K562 (cell line): Measurements from ENCODE around the gene LMBRD1. TPM values are rescaled to one million over a fixed set of nuclear protein-coding genes. Genes with fewer than 3 reads are reported as not detected.
A peak's percentile ranks its signal among the peaks of the same experiment; 100 is the strongest.

Experiments
- BACH1 ChIP-seq: fragments of 200-800 bp; sonication (Bioruptor generic); IDR thresholded peaks from 2 replicates; pipeline ENCODE4 v1.6.1; 2016; ENCODE audit warnings: missing genetic modification characterization, missing compliant biosample characterization
- GABPA ChIP-seq: fragments of 200-800 bp; sonication (Bioruptor generic); conservative IDR thresholded peaks from 2 replicates; pipeline ENCODE4 v1.6.1; 2016; ENCODE audit warnings: low read depth, missing genetic modification characterization, missing compliant biosample characterization
- GTF2E2 ChIP-seq: fragments of 200-800 bp; sonication (Bioruptor generic); IDR thresholded peaks from 2 replicates; pipeline ENCODE4 v1.6.1; 2016; ENCODE audit warnings: missing genetic modification characterization, missing compliant biosample characterization
- HCFC1 ChIP-seq: IDR thresholded peaks from 2 replicates; pipeline ENCODE4 v1.6.1; 2012; ENCODE audit warnings: low read depth, low read length, improper control_type of control experiment
- MCM5 ChIP-seq: fragments of 450-650 bp; IDR thresholded peaks from 2 replicates; pipeline ENCODE4 v1.6.1; 2016; ENCODE audit warnings: low read depth
- MTF1 ChIP-seq: fragments of 250-450 bp; sonication (Bioruptor Pico); IDR thresholded peaks from 2 replicates; pipeline ENCODE4 v1.9.0; 2021; ENCODE audit warnings: moderate library complexity, mild to moderate bottlenecking, inconsistent platforms, borderline replicate concordance
- POLR3G ChIP-seq: IDR thresholded peaks from 2 replicates; pipeline ENCODE4 v1.6.1; 2011; ENCODE audit not compliant: insufficient read length, insufficient replicate concordance; ENCODE audit errors: extremely low read depth
- PPARD ChIP-seq: fragments of 250-450 bp; sonication (Bioruptor Pico); IDR thresholded peaks from 2 replicates; pipeline ENCODE4 v1.8.0; 2022; ENCODE audit warnings: inconsistent platforms, mild to moderate bottlenecking, moderate library complexity
- ZFX ChIP-seq: sonication (generic); formaldehyde crosslinking; IDR thresholded peaks from 2 replicates; pipeline ENCODE4 v1.8.0; 2022; ENCODE audit warnings: mild to moderate bottlenecking, missing genetic modification reagents, moderate library complexity
- ZNF165 ChIP-seq: fragments of 250-450 bp; sonication (Bioruptor Pico); IDR thresholded peaks from 2 replicates; pipeline ENCODE4 v1.4.0; 2020; ENCODE audit warnings: borderline replicate concordance
- ZNF644 ChIP-seq: fragments of 200-800 bp; sonication (Bioruptor generic); IDR thresholded peaks from 2 replicates; pipeline ENCODE4 v1.6.1; 2016; ENCODE audit warnings: low read depth, missing genetic modification characterization, missing compliant biosample characterization
- ZNF780A ChIP-seq: fragments of 250-450 bp; sonication (Bioruptor Pico); IDR thresholded peaks from 2 replicates; pipeline ENCODE4 v1.5.0; 2021; ENCODE audit warnings: mild to moderate bottlenecking
- polyA plus RNA-seq, 8 experiments: library from polyadenylated mRNA; depleted of rRNA in 4 of 8; stranded (reverse) in 5 of 8; unstranded in 3 of 8; fragments of >200 nt; fragmentation: Nextera tagmentation in 2 of 8; fragmentation: Illumina TruSeq in 1 of 8; extraction: Ambion mirVana in 2 of 8; extraction: Trizol in 1 of 8; gene quantifications; 2 replicates each; pipeline versions ENCODE4 v1.2.1 to v1.2.3, GENCODE V29; 2011 to 2014; ENCODE audit warnings: inconsistent platforms in 1 of 8, missing spikeins in 1 of 8
- total RNA-seq, 7 experiments: library from RNA; depleted of rRNA in 6 of 7; stranded (reverse); fragments of >200 nt in 6 of 7; fragmentation: Illumina TruSeq in 2 of 7; extraction: Trizol in 2 of 7; gene quantifications; 2 replicates each; pipeline versions ENCODE4 v1.2.1 to v1.2.3, GENCODE V29; 2011 to 2021; ENCODE audit warnings: low replicate concordance in 1 of 7
- TF ChIP-seq, protein P1 (sequence below): sonication (generic); formaldehyde crosslinking; IDR thresholded peaks from 2 replicates; pipeline ENCODE4 v1.5.0; 2020; ENCODE audit warnings: missing genetic modification reagents
- TF ChIP-seq, protein P2 (sequence below): fragments of 250-450 bp; sonication (Bioruptor Pico); IDR thresholded peaks from 2 replicates; pipeline ENCODE4 v1.9.0; 2021; ENCODE audit warnings: mild to moderate bottlenecking
- TF ChIP-seq, protein P3 (sequence below): fragments of 250-450 bp; sonication (Bioruptor Pico); IDR thresholded peaks from 2 replicates; pipeline ENCODE4 v1.4.0; 2020; ENCODE audit warnings: mild to moderate bottlenecking
- TF ChIP-seq, protein P4 (sequence below): sonication (generic); formaldehyde crosslinking; IDR thresholded peaks from 2 replicates; pipeline ENCODE4 v1.8.1; 2022; ENCODE audit warnings: missing genetic modification reagents
- TF ChIP-seq, protein P5 (sequence below): IDR thresholded peaks from 2 replicates; pipeline ENCODE4 v1.6.1; 2014; ENCODE audit warnings: antibody characterized with exemption
- TF ChIP-seq, protein P6 (sequence below): sonication (generic); formaldehyde crosslinking; IDR thresholded peaks from 2 replicates; pipeline ENCODE4 v1.8.1; 2022; ENCODE audit warnings: missing genetic modification reagents
- TF ChIP-seq, protein P7 (sequence below), 2 experiments: IDR thresholded peaks; 2 replicates each; pipeline ENCODE4 v1.6.1; 2011; ENCODE audit warnings: borderline replicate concordance in 1 of 2, control low read depth in 1 of 2, low read depth in 1 of 2, low read length in 1 of 2, mild to moderate bottlenecking in 1 of 2, mixed read lengths in 1 of 2, moderate library complexity in 1 of 2; ENCODE audit not compliant: insufficient read depth in 1 of 2, insufficient read length in 1 of 2, poor library complexity in 1 of 2, severe bottlenecking in 1 of 2; ENCODE audit errors: extremely low read depth in 1 of 2

Gene LMBRD1
- total and polyA plus RNA-seq, 9 of the 15 experiments (the other 6 are each of a cell fraction or from before 2014, with no cell fraction given), result 14.0 to 85.2 (median 26.5) TPM

DNA sequence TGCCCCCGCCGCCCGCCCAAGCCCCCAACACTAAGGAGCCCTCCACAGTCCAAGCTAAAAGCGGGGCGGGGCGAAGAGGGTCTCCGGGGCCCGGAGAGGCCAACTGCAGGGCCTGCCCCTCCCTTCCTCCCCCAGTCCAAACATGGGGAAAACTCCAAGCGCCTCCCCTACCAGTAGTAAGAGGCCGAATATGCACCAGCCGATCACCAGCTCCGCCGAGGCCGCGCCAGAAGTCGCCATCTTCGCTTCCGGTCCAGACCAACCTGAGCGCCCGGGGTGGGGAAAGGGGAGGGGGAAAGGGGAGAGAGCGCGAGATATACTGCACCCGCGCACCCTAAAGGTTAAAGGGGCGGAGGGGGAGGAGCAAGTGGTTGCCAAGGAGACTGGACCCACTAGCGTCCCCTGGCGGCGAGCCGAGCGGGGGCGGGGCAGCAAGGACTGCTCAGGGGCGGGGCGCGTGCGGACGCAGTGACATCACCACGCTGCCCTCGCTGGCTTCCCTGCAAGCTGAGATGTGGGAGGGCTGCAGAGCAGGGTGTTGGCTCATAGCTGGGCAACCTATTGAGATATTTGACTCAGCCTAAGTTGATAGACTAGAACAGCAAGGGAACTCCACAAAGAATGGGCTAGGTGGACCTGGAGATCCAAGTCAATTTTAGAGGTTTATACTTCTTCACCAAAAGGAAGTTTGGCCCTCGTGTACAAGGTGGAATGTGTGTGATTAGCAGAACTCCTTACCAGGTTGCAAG, at the start of gene LMBRD1 (continued):
- TF ChIP-seq GABPA (tag) (peak; percentile 80), MTF1 (CRISPR knock-in tag) (no peak), PPARD (CRISPR knock-in tag) (no peak), GTF2E2 (tag) (peak; percentile 63), MCM5 (no peak), ZFX (CRISPR knock-in tag) (peak; percentile 61), ZNF644 (tag) (no peak), BACH1 (tag) (no peak), POLR3G (no peak), ZNF165 (CRISPR knock-in tag) (no peak), ZNF780A (CRISPR knock-in tag) (no peak), HCFC1 (peak; percentile 44)
- TF ChIP-seq, protein P1, sequence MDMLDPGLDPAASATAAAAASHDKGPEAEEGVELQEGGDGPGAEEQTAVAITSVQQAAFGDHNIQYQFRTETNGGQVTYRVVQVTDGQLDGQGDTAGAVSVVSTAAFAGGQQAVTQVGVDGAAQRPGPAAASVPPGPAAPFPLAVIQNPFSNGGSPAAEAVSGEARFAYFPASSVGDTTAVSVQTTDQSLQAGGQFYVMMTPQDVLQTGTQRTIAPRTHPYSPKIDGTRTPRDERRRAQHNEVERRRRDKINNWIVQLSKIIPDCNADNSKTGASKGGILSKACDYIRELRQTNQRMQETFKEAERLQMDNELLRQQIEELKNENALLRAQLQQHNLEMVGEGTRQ (CRISPR knock-in tag), result no peak
- TF ChIP-seq, protein P2, sequence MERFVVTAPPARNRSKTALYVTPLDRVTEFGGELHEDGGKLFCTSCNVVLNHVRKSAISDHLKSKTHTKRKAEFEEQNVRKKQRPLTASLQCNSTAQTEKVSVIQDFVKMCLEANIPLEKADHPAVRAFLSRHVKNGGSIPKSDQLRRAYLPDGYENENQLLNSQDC (CRISPR knock-in tag), result no peak
- TF ChIP-seq, protein P3, sequence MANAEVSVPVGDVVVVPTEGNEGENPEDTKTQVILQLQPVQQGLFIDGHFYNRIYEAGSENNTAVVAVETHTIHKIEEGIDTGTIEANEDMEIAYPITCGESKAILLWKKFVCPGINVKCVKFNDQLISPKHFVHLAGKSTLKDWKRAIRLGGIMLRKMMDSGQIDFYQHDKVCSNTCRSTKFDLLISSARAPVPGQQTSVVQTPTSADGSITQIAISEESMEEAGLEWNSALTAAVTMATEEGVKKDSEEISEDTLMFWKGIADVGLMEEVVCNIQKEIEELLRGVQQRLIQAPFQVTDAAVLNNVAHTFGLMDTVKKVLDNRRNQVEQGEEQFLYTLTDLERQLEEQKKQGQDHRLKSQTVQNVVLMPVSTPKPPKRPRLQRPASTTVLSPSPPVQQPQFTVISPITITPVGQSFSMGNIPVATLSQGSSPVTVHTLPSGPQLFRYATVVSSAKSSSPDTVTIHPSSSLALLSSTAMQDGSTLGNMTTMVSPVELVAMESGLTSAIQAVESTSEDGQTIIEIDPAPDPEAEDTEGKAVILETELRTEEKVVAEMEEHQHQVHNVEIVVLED (CRISPR knock-in tag), result peak; percentile 94
- TF ChIP-seq, protein P4, sequence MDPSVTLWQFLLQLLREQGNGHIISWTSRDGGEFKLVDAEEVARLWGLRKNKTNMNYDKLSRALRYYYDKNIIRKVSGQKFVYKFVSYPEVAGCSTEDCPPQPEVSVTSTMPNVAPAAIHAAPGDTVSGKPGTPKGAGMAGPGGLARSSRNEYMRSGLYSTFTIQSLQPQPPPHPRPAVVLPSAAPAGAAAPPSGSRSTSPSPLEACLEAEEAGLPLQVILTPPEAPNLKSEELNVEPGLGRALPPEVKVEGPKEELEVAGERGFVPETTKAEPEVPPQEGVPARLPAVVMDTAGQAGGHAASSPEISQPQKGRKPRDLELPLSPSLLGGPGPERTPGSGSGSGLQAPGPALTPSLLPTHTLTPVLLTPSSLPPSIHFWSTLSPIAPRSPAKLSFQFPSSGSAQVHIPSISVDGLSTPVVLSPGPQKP (CRISPR knock-in tag), result no peak
- TF ChIP-seq, protein P5, sequence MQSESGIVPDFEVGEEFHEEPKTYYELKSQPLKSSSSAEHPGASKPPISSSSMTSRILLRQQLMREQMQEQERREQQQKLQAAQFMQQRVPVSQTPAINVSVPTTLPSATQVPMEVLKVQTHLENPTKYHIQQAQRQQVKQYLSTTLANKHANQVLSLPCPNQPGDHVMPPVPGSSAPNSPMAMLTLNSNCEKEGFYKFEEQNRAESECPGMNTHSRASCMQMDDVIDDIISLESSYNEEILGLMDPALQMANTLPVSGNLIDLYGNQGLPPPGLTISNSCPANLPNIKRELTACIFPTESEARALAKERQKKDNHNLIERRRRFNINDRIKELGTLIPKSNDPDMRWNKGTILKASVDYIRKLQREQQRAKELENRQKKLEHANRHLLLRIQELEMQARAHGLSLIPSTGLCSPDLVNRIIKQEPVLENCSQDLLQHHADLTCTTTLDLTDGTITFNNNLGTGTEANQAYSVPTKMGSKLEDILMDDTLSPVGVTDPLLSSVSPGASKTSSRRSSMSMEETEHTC, result no peak
- TF ChIP-seq, protein P6, sequence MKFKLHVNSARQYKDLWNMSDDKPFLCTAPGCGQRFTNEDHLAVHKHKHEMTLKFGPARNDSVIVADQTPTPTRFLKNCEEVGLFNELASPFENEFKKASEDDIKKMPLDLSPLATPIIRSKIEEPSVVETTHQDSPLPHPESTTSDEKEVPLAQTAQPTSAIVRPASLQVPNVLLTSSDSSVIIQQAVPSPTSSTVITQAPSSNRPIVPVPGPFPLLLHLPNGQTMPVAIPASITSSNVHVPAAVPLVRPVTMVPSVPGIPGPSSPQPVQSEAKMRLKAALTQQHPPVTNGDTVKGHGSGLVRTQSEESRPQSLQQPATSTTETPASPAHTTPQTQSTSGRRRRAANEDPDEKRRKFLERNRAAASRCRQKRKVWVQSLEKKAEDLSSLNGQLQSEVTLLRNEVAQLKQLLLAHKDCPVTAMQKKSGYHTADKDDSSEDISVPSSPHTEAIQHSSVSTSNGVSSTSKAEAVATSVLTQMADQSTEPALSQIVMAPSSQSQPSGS, result peak; percentile 64; the same call in 1 of the 2 replicates
- TF ChIP-seq, protein P7, sequence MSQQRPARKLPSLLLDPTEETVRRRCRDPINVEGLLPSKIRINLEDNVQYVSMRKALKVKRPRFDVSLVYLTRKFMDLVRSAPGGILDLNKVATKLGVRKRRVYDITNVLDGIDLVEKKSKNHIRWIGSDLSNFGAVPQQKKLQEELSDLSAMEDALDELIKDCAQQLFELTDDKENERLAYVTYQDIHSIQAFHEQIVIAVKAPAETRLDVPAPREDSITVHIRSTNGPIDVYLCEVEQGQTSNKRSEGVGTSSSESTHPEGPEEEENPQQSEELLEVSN (IDR thresholded peaks at IDR 0.05; ENCODE audit: borderline replicate concordance in 1 of 2, extremely low read depth in 1 of 2, insufficient read depth in 1 of 2, insufficient read length in 1 of 2, low read depth in 1 of 2, low read length in 1 of 2, poor library complexity in 1 of 2, severe bottlenecking in 1 of 2), result peak in 1 of 2 experiments; percentile 38
